Measurements from ENCODE around the gene CNN3.

Gene CNN3

GRCh38 chr1:94872771-94873495, 54.0 kb downstream of the CNN3 start:
- TF ChIP-seq MYC (IDR thresholded peaks at IDR 0.05; ENCODE audit: low read depth, low read length) (no peak), CTCF (IDR thresholded peaks at IDR 0.05; ENCODE audit: low read depth, low read length) (no peak), MAX (IDR thresholded peaks at IDR 0.05; ENCODE audit: low read depth, low read length) (no peak), POLR2A (IDR thresholded peaks at IDR 0.05; ENCODE audit: extremely low read depth, insufficient read length) (no peak)
- no peak for DNase-seq (ENCODE audit: low read depth)
- no peak overlapping the region for H3K4me3 ChIP-seq (ENCODE audit: low read depth, low read length)

- TF ChIP-seq MAX (IDR thresholded peaks at IDR 0.05; ENCODE audit: low read depth, low read length) (no peak), CTCF (IDR thresholded peaks at IDR 0.05; ENCODE audit: low read depth, low read length) (no peak), MYC (IDR thresholded peaks at IDR 0.05; ENCODE audit: low read depth, low read length) (no peak)
- no peak for DNase-seq (ENCODE audit: low read depth)
- no peak overlapping the region for H3K4me3 ChIP-seq (ENCODE audit: low read depth, low read length)
These were observed 55.9 kb downstream of the CNN3 start for GRCh38 chr1:94871031-94871430.

- no peak for DNase-seq (ENCODE audit: low read depth)
These were observed 60.6 kb downstream of the CNN3 start for GRCh38 chr1:94866164-94866807.

GRCh38 chr1:94865360-94865759, 61.5 kb downstream of the CNN3 start:
- no peak for DNase-seq (ENCODE audit: low read depth)
- no peak overlapping the region for H3K4me3 ChIP-seq (ENCODE audit: low read depth, low read length)
- TF ChIP-seq MAX (IDR thresholded peaks at IDR 0.05; ENCODE audit: low read depth, low read length) (no peak), CTCF (IDR thresholded peaks at IDR 0.05; ENCODE audit: low read depth, low read length) (no peak), POLR2A (IDR thresholded peaks at IDR 0.05; ENCODE audit: extremely low read depth, insufficient read length) (no peak), MYC (IDR thresholded peaks at IDR 0.05; ENCODE audit: low read depth, low read length) (no peak)

More at GRCh38 chr1:94866164-94866807, 60.6 kb downstream of the CNN3 start:
- TF ChIP-seq MYC (IDR thresholded peaks at IDR 0.05; ENCODE audit: low read depth, low read length) (no peak), CTCF (IDR thresholded peaks at IDR 0.05; ENCODE audit: low read depth, low read length) (no peak), POLR2A (IDR thresholded peaks at IDR 0.05; ENCODE audit: extremely low read depth, insufficient read length) (no peak), MAX (IDR thresholded peaks at IDR 0.05; ENCODE audit: low read depth, low read length) (no peak)
- H3K4me3 ChIP-seq (ENCODE audit: low read depth, low read length), result no peak overlapping the region

- DNase-seq (ENCODE audit: low read depth), result no peak
- H3K4me3 ChIP-seq (ENCODE audit: low read depth, low read length), result no peak overlapping the region
- TF ChIP-seq MYC (IDR thresholded peaks at IDR 0.05; ENCODE audit: low read depth, low read length), result no peak
- no peak for TF ChIP-seq POLR2A (IDR thresholded peaks at IDR 0.05; ENCODE audit: extremely low read depth, insufficient read length)
- TF ChIP-seq CTCF (IDR thresholded peaks at IDR 0.05; ENCODE audit: low read depth, low read length), result no peak
- TF ChIP-seq MAX (IDR thresholded peaks at IDR 0.05; ENCODE audit: low read depth, low read length), result no peak
These were observed 62.1 kb downstream of the CNN3 start for GRCh38 chr1:94864821-94865220.
